A549 (cell line): ENCODE measurements around the gene PAXIP1.

Experiments
- ATOH8 ChIP-seq: fragments of 250-450 bp; sonication (Bioruptor Pico); IDR thresholded peaks from 2 replicates; pipeline ENCODE4 v1.5.0; 2020; ENCODE audit warnings: low read depth, mild to moderate bottlenecking, moderate library complexity
- CTCF ChIP-seq: fragments of >200 bp; sonication (Bioruptor Twin); formaldehyde crosslinking; IDR thresholded peaks from 3 replicates; pipeline ENCODE4 v1.5.1; 2016
- EHMT2 ChIP-seq: fragments of 200-600 bp; sonication (generic); IDR thresholded peaks from 2 replicates; pipeline ENCODE4 v1.6.1; 2016; ENCODE audit warnings: antibody characterized with exemption, low read depth, mild to moderate bottlenecking, moderate library complexity
- JUN ChIP-seq, 2 experiments: fragments of >200 bp; sonication (Bioruptor Twin); formaldehyde crosslinking; IDR thresholded peaks; 2 replicates in 1 of 2; 3 replicates in 1 of 2; pipeline ENCODE4 v1.6.1; 2016 to 2017
- MAX ChIP-seq: IDR thresholded peaks from 2 replicates; pipeline ENCODE4 v1.6.1; 2012
- MAZ ChIP-seq: fragments of 150-350 bp; IDR thresholded peaks from 2 replicates; pipeline ENCODE4 v1.6.1; 2014; ENCODE audit warnings: antibody characterized with exemption, low read depth, low read length, borderline replicate concordance
- NPAS2 ChIP-seq: fragments of 250-450 bp; sonication (Bioruptor Pico); IDR thresholded peaks from 2 replicates; pipeline ENCODE4 v1.8.0; 2022; ENCODE audit warnings: mild to moderate bottlenecking, moderate library complexity, borderline replicate concordance
- POLR2A ChIP-seq: IDR thresholded peaks from 2 replicates; pipeline ENCODE4 v1.6.1; 2012; ENCODE audit warnings: mild to moderate bottlenecking, low read length

GRCh38 chr7:154978017-154978416, 24.9 kb downstream of the PAXIP1 start:
- TF ChIP-seq CTCF (no peak), ATOH8 (CRISPR knock-in tag) (no peak), POLR2A (no peak), EHMT2 (no peak), MAZ (no peak), MAX (no peak), JUN (IDR thresholded peaks at IDR 0.05) (no peak), NPAS2 (CRISPR knock-in tag) (no peak)
